GM18498 (cell line): ENCODE measurements around the gene WSB1.
A peak's percentile ranks its signal among the peaks of the same experiment; 100 is the strongest.
"Not testable (repeated sequence)": the region's sequence is repeated elsewhere in the genome, so short reads cannot be mapped to it uniquely, and the experiment has no call there.

Experiments
- ATAC-seq: cut with Tn5 transposase; IDR thresholded peaks from one replicate; pipeline ENCODE4 v1.9.1; 2021; ENCODE audit warnings: mild to moderate bottlenecking, moderate library complexity; ENCODE audit not compliant: unreplicated experiment

The WSB1 gene

DNA sequence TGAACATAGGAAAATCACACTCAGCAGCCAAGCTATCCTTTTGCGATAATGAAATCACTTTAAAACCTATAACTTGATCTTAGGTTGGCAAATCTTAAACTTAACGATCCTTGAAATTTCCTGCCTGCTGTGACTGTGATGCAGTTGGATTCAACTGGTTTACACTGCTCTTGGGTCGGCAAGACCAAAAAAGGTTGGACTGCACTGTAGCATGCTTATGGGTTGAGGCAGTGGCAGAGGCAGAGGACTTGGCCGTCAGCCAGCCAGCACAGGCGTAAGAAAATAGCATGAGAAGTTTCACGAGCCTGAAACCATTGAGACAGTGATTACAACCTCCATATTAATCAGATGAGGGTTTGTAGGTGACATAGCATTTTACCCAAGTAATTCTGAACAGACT lies 21.4 kb downstream of the WSB1 start:
- no peak for ATAC-seq

- ATAC-seq = no peak
Observed at GRCh38 chr17:27315796-27316465, 22.0 kb downstream of the WSB1 start.

DNA sequence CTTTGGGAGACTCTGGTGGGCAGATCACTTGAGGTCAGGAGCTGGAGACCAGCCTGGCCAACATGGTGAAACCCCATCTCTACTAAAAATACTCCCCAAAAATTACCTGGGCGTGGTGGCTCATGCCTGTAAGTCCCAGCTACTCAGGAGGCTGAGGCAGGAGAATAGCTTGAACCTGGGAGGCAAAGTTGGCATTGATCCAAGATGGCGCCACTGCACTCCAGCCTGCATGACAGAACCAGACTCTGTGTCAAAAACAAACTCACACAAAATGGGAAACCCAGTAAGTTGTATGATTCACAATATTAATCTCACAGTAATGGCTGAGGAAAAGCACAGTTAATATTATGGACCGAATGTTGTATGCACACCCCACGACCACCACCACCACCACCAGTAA lies 24.3 kb downstream of the WSB1 start:
- no peak for ATAC-seq

DNA sequence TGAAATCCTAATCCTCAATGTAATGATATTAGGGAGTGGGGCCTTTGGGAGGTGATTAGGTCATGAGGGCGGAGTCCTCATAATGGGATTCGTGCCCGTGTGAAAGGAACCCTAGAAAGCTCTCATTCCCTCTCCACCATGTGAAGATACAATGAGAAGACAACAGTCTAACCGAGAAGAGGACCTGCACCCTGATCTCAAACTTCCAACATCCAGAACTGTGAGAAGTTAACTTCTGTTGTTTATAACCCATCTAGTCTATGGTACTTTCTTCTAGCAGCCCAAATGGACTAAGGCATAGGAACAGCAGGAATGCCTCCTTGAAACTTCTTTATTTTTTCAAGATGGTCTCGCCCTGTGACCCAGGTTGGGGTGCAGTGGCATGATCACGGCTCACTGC lies 24.7 kb downstream of the WSB1 start:
- no peak for ATAC-seq

GRCh38 chr17:27319541-27320221 lies 25.8 kb downstream of the WSB1 start:
- ATAC-seq = no peak

DNA sequence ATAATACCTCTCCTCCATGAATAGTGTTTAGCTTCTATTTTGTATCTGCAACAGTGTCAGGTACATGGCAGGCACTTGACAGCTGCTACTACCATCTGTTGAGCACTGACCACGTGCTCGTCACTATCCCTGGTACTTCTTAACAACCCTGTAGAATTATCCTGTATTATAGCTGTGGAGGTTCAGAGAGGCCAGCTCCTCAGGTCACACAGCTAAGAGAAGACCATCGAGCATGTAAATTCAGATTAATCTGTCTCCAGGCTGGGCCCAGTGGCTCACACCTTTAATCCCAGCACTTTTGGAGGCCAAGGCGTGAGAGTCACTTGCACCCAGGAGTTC lies 26.3 kb downstream of the WSB1 start:
- ATAC-seq = no peak

DNA sequence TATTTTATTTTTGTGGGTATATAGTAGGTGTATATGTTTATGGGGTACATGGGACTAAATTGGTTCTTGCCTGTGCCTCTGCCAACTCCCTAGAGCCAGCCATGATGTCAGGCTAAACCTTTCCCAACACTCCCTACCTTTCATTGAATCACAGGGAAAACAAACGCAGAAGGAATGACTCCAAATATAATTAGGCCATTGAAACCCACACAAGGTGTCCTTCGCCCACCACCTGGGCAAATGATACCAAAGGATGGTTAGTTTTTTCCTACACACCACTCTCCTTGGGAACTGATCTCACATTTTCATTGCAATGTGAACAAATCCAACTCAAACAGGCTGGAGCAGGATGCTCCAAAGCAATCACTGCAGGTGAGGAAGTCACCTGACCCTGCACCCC lies 27.5 kb downstream of the WSB1 start:
- no peak for ATAC-seq

DNA sequence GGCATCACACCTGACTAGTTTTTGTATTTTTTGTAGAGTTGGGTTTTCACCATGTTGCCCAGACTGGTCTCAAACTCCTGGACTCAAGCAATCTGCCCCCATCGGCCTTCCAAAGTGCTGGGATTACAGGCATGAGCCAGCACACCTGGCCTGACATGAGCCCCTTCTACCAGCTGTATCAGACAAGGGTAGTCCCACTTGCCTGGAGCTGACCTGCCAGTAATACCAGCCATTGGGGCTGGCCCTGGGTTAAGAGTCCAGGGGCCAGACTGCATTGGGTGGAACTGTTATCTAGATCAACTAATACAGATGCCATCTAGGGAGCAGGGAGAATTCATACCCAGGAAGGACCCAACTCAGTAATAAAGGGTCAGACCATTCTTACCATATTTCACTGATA lies 28.1 kb downstream of the WSB1 start:
- no peak for ATAC-seq

- no peak for ATAC-seq
Observed at GRCh38 chr17:27322690-27323508, 29.0 kb downstream of the WSB1 start.

DNA sequence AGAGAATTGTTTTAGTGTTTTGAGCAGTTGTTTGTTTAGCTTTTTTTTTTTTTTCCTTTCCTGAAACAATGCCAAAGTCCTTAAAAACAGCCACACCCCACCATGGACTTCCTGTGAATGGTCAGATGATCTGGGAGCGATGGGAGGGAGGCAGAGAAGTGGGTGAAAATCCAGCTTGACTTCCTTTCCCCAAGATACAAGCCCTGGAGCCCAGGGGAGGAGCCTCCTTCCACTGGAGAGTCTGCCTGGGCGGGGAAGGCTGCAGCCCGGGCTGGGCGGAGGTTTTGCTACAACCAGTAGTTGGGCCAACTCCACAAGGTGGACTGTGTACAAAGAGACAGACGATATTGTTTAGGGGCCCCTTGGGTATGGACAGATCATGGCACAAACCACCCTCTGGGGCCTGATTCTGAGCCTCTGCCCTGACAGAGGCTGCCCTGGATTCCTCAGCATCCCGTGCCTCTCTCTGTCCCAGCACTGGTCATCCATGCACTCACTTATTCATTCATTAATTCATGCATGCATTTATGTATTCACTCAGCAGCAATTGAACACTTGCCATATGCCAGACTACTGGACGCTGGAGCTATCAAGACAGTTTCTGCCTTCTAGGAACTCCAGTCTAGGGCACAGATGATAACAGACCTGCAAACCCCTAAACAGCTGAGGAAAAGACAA lies 29.8 kb downstream of the WSB1 start:
- no peak for ATAC-seq

GRCh38 chr17:27324771-27325339 lies 30.9 kb downstream of the WSB1 start:
- ATAC-seq = no peak

- ATAC-seq = no peak
Observed at GRCh38 chr17:27326051-27326450, 32.1 kb downstream of the WSB1 start.

GRCh38 chr17:27326585-27326984 lies 32.7 kb downstream of the WSB1 start:
- no peak for ATAC-seq

DNA sequence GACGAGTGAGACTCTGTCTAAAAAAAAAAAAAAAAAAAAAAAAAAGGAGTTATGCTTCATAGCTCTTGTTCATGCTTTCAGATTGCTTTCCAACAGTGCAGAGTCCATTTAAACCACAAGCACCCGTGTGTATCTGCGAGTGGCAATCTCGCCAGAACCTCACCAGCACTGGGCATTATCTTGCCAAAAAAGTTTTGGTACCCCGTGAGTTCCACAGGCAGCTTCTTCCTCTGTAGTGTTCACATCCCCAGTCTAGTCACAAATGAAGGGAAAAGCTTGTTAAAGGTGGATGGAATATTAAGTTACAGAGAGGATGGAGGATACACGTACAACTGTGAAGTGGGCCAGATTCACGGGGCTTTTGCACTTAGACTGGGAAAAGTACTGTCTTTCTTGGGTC lies 33.5 kb downstream of the WSB1 start:
- ATAC-seq = no peak

DNA sequence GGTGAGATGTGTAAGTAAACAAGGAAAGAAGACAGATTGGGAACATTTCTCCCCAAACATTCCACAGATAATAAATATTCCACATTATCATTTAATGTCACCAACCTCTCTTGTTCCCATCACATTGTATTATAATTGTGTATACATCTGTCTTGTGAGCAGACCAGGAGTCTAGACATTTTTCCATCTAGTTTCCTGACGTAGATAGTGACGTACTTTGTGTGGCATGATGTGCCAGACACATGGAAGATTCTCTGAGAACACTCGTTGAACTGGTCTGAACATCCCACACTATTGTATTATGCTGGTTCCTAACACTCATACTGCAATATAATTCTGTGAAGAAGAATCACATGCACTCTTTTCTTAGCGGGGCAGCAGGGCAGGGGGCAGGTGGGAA lies 34.0 kb downstream of the WSB1 start:
- ATAC-seq = no peak

DNA sequence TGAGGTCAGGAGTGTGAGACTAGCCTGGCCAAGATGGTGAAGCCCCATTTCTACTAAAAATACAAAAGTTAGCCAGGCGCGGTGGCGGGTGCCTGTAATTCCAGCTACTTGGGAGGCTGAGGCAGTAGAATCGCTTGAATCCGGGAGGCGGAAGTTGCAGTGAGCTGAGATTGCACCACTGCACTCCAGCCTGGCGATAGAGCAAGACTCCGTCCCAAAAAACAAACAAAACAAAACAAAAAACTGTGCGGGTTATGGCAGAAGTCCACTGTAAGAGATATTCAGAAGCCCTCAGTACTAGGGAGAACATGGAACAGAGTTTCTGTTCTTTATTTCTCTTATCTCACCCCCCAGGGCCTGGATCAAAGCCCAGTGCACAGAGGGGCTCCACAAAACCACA lies 34.8 kb downstream of the WSB1 start:
- not testable (repeated sequence) for ATAC-seq

DNA sequence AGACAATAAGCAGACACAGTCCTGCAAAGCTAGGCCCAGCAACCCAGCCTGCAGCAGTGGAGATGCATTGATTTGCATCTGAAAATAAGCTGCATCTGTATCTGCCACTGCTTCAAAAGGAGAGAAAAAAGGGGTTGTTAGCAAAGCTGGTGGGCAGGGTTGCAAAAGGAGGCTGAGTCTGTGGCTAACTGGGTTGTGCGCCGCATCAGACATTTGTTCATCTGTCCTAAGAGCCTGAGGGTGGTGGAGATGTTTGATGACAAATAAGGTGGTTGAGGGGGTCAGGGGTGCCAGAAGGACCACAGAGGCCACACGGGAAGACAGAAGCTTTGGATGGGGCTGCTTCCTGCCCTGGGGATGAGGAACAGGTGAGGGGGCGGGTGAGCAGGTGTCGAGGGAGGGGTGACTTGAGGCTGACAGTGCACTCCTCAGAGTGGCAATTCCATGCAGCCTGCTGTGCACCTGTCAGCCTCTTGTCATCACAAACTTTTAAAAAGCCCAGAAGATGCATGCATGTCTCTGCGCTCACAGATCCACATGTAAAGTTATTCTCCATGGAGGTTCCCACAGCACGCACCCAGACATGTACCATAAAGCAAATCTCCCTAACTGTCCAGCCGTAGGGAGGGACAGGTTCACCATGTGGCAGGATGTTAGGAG lies 35.4 kb downstream of the WSB1 start:
- no peak for ATAC-seq

DNA sequence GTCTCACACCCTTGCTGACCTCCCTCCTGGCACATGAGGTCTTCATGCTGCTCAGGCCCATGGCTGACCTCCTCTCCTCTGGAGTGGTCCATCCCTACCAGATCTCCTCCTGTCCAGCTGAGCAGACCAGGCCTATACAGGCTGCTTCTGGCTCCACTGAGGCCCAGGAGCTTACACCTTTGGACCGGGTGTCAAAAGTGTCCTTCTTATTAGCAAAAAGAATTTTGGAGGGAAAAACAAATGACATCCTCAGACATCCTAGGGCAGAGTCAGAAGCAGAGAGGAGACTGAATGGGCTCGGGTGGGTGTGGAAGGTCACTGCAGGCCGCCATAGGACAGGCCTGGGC lies 38.1 kb downstream of the WSB1 start:
- no peak for ATAC-seq

DNA sequence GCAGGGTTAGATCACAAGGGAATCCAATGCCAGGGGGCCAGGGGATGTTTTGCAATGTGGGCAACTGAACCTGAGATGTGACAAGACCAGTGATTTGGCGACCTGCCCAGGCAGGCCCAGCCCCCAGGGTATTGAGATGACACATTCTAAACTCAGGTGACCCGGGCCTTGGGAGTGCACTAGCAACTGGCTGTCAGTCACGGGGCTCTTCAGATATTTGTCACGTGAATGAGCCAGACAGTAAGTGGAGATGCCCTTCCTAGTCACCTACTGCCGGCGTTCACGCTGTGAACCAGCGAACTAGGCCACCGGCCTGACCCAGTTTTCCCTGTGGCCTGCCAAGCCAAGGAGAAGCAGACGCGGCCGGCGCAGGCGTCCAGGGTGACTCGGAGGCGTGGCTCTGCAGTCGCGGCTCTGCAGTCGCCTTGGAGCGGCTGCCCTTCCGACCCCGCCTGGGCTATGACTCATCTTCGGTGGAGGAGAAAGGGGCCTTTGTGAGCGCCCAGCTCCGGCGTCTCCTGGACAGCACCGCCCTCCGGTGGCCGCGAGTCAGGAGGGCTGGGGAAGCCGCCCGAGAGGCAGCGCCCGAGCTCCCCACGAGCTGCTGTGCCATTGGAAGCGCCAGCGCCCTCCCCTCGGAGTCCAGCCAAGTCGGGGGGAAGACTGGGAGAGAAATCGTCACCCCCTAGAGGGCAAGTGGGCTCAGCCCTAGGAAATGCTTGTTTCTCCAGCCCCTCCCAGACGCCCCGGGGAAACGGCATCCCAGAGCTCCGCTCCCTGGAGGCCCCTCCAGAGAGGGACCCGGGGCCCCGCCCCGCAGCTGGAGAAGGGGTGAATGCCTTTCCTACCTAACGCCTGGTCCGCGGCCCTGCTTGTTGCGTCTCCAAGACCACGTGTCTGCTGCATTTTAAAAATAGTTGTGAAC lies 38.8 kb downstream of the WSB1 start:
- peak; percentile 90 for ATAC-seq
